Right cardiac atrium (tissue), 5 donors: ENCODE data around the gene DESI1. TPM values are rescaled to one million over a fixed set of nuclear protein-coding genes. Genes with fewer than 3 reads are reported as not detected.
A peak's percentile ranks its signal among the peaks of the same experiment; 100 is the strongest.
"Not testable (repeated sequence)": the region's sequence is repeated elsewhere in the genome, so short reads cannot be mapped to it uniquely, and the experiment has no call there.

Source experiments
- ATAC-seq, 2 donors: fragments of 200-7000 bp; cut with Tn5 transposase; one replicate each; pipeline versions ENCODE4 v1.8.0 to v1.9.1; 2020; ENCODE audit warnings: moderate library complexity in 2 of 2, mild to moderate bottlenecking in 1 of 2
- DNase-seq, 3 donors: peaks; one replicate each; pipeline ENCODE4 v3.0.0-alpha.2; 2020
- H3K27ac ChIP-seq: one replicate; pipeline ENCODE4 v1.5.1; 2013; ENCODE audit warnings: mild to moderate bottlenecking, low read length, control low read depth, moderate library complexity
- H3K27me3 ChIP-seq: one replicate; pipeline ENCODE4 v1.6.1; 2013; ENCODE audit not compliant: control insufficient read depth, insufficient read depth
- H3K4me1 ChIP-seq: one replicate; pipeline ENCODE4 v1.6.1; 2013; ENCODE audit warnings: low read length; ENCODE audit not compliant: control insufficient read depth, insufficient read depth
- H3K4me3 ChIP-seq: one replicate; pipeline ENCODE4 v1.5.1; 2013; ENCODE audit warnings: low read length, control low read depth
- H3K9me3 ChIP-seq: one replicate; pipeline ENCODE4 v1.6.1; 2013; ENCODE audit warnings: low read length; ENCODE audit not compliant: control insufficient read depth
- WGBS: extraction: QIAGEN DNeasy Blood & Tissue Kit; methylation state at CpG from one replicate; pipeline ENCODE4 v1.1.7; 2013; 5-methylcytosine and 5-hydroxymethylcytosine counted together
- intact Hi-C, 4 donors: fragments of 100-400 bp; cut with DNase I; formaldehyde crosslinking; loops; one replicate each; pipeline versions ENCODE4 v1.11.0 to v1.14.0; 2022 to 2023
- polyA plus RNA-seq: library from polyadenylated mRNA; stranded (reverse); fragments of 200-250 nt; gene quantifications from one replicate; pipeline ENCODE4 v1.2.3, GENCODE V29; 2013
- total RNA-seq, 4 donors: library from RNA; stranded (reverse); fragmentation: NEBNext Ultra II Directional; extraction: Animal tissue kit (Norgen Biotek cat#: 25700); gene quantifications; one replicate each; pipeline ENCODE4 v1.2.1, GENCODE V29; 2021
- donor health status: healthy with polysubstance abuse.
- donor health status: DM: no; HTN: yes; CAD: no.
- donor health status: DM: no; HTN: no; CAD: no.
- donor health status: DM: no; HTN: yes; CAD: no; lungs with severe emphysema.
- donor health status: DM: yes; HTN: yes; CAD: no.

DESI1 gene
- total and polyA plus RNA-seq, 5 donors = 56.5 to 90.7 (median 86.4) TPM

- ATAC-seq (no peak), DNase-seq (no peak)
- Histone ChIP-seq H3K4me1 (no peaks in the 10 kb centered on the region), H3K4me3 (no peak overlapping the region), H3K27me3 (no peaks in the 10 kb centered on the region), H3K9me3 (no peaks in the 10 kb centered on the region), H3K27ac (no peak overlapping the region)
- WGBS = 89% methylated on average over 8 of the region's 8 CpGs
- intact Hi-C loops = no loop called here
Measured at GRCh38 chr22:41600976-41601375, 19.9 kb downstream of the DESI1 start.

GRCh38 chr22:41598891-41599635, 21.8 kb downstream of the DESI1 start:
- intact Hi-C loops = no loop called here
- WGBS = 84% methylated on average over 8 of the region's 8 CpGs
- Histone ChIP-seq H3K27me3 (no peaks in the 10 kb centered on the region), H3K4me1 (no peaks in the 10 kb centered on the region), H3K4me3 (no peak overlapping the region), H3K27ac (no peak overlapping the region), H3K9me3 (no peaks in the 10 kb centered on the region)
- DNase-seq (no peak), ATAC-seq (no peak)

GRCh38 chr22:41598081-41598480, 22.8 kb downstream of the DESI1 start:
- Histone ChIP-seq H3K4me1 (no peaks in the 10 kb centered on the region), H3K27ac (peak overlapping the region; percentile 64), H3K27me3 (no peaks in the 10 kb centered on the region), H3K9me3 (no peaks in the 10 kb centered on the region), H3K4me3 (no peak overlapping the region)
- DNase-seq = no peak
- peak in 1 of 2 donors; percentile 29 for ATAC-seq
- 72% methylated on average over 5 of the region's 5 CpGs for WGBS
- intact Hi-C loops = no loop called here

GRCh38 chr22:41597635-41597953, 23.2 kb downstream of the DESI1 start:
- Histone ChIP-seq H3K9me3 (no peaks in the 10 kb centered on the region), H3K4me3 (no peak overlapping the region), H3K27ac (peak overlapping the region; percentile 34), H3K27me3 (no peaks in the 10 kb centered on the region), H3K4me1 (no peaks in the 10 kb centered on the region)
- WGBS = 40% methylated on average over 2 of the region's 2 CpGs
- intact Hi-C loops = no loop called here
- no peak for ATAC-seq
- no peak for DNase-seq

GRCh38 chr22:41596776-41597634, 23.8 kb downstream of the DESI1 start:
- peak; percentile 52 to 83 (median 82) for DNase-seq
- Histone ChIP-seq H3K27ac (peak overlapping the region; percentile 34), H3K27me3 (no peaks in the 10 kb centered on the region), H3K9me3 (no peaks in the 10 kb centered on the region), H3K4me1 (no peaks in the 10 kb centered on the region), H3K4me3 (no peak overlapping the region)
- WGBS = 47% methylated on average over 13 of the region's 13 CpGs
- intact Hi-C loops = no loop called here
- ATAC-seq = peak; percentile 77 to 84

- H3K27me3 ChIP-seq = no peaks in the 10 kb centered on the region
- H3K4me1 ChIP-seq = no peaks in the 10 kb centered on the region
- no peak overlapping the region for H3K4me3 ChIP-seq
- no peak overlapping the region for H3K27ac ChIP-seq
- DNase-seq (no peak), ATAC-seq (no peak)
- H3K9me3 ChIP-seq = no peaks in the 10 kb centered on the region
- WGBS = 88% methylated on average over 5 of the region's 5 CpGs
- intact Hi-C loops = no loop called here
Measured at GRCh38 chr22:41595703-41596102, 25.1 kb downstream of the DESI1 start.

GRCh38 chr22:41593336-41593960, 27.4 kb downstream of the DESI1 start:
- intact Hi-C loops, ATAC-seq, H3K4me1 ChIP-seq, H3K9me3 ChIP-seq, H3K27ac ChIP-seq, H3K27me3 ChIP-seq, H3K4me3 ChIP-seq: not testable (repeated sequence)
- peak in 1 of 3 donors; percentile 61 for DNase-seq
- 96% methylated on average over 51 of the region's 51 CpGs for WGBS

- H3K27me3 ChIP-seq = no peaks in the 10 kb centered on the region
- H3K4me1 ChIP-seq = no peaks in the 10 kb centered on the region
- peak within 1 kb of the TSS; percentile 49 for H3K4me3 ChIP-seq
- intact Hi-C loops = no loop called here
- H3K9me3 ChIP-seq = no peaks in the 10 kb centered on the region
- WGBS = under 1% methylated on average over 61 of the region's 61 CpGs
- DNase-seq (peak; percentile 100), ATAC-seq (peak; percentile 99 to 100)
- peak within 1 kb of the TSS; percentile 25 for H3K27ac ChIP-seq
Measured at GRCh38 chr22:41589391-41590241, 31.2 kb downstream of the DESI1 start, which contains the start of gene PMM1. PMM1 (minus strand) TSS chr22:41589840; CDS start chr22:41589805, 35 bp downstream.

- Histone ChIP-seq H3K27ac (no peak overlapping the region), H3K4me1 (no peaks in the 10 kb centered on the region), H3K27me3 (no peaks in the 10 kb centered on the region), H3K9me3 (no peaks in the 10 kb centered on the region), H3K4me3 (no peak overlapping the region)
- ATAC-seq = no peak
- no peak for DNase-seq
- WGBS = 97% methylated on average over 7 of the region's 7 CpGs
- intact Hi-C loops = no loop called here
Measured at GRCh38 chr22:41587347-41587723, 33.5 kb downstream of the DESI1 start.

GRCh38 chr22:41585898-41586297, 34.9 kb downstream of the DESI1 start:
- 95% methylated on average over 7 of the region's 7 CpGs for WGBS
- Histone ChIP-seq H3K4me3 (no peak overlapping the region), H3K4me1 (no peaks in the 10 kb centered on the region), H3K27me3 (no peaks in the 10 kb centered on the region), H3K27ac (no peak overlapping the region), H3K9me3 (no peaks in the 10 kb centered on the region)
- DNase-seq = no peak
- no peak for ATAC-seq
- intact Hi-C loops = no loop called here
